HS-27A (cell line): Measurements from ENCODE around the gene ADPRM.

Experiments used
- DNase-seq: peaks from one replicate; pipeline ENCODE4 v3.0.0-alpha.2; 2012; ENCODE audit warnings: low read depth, missing footprints

Gene ADPRM

GRCh38 chr17:10741416-10742135, 44.2 kb downstream of the ADPRM start:
- DNase-seq = no peak

GRCh38 chr17:10742431-10742830, 45.0 kb downstream of the ADPRM start:
- DNase-seq = no peak

GRCh38 chr17:10743316-10744009, 46.1 kb downstream of the ADPRM start:
- no peak for DNase-seq

DNA sequence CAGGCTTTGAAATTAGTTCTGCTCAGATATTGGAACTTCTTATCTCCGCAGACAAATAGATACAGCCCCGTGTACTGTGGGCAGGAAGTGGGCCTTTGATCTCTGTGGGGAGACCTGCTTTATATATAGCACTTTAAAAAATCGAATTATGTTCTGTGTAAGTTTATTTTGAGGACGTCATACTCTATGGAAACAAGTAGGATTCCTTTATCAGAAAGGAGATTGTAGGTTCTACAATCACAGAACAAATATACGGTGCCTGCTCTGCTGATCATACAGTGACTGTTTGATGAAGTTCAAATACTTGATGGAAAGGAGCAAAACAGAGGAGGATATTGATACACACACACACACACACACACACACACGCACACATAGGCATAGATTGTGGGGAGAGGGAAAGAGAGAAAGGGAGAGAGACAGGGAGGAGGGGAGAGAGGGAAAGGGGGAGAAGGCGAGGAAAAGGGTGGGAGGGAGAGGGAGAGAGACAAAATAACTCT, 47.2 kb downstream of the ADPRM start:
- no peak for DNase-seq

GRCh38 chr17:10745231-10745630, 47.8 kb downstream of the ADPRM start:
- DNase-seq = no peak

GRCh38 chr17:10748531-10749181, 51.3 kb downstream of the ADPRM start:
- DNase-seq = no peak

- DNase-seq = no peak
Measured at GRCh38 chr17:10750210-10750609, 52.8 kb downstream of the ADPRM start.

GRCh38 chr17:10751563-10751962, 54.2 kb downstream of the ADPRM start:
- no peak for DNase-seq

DNA sequence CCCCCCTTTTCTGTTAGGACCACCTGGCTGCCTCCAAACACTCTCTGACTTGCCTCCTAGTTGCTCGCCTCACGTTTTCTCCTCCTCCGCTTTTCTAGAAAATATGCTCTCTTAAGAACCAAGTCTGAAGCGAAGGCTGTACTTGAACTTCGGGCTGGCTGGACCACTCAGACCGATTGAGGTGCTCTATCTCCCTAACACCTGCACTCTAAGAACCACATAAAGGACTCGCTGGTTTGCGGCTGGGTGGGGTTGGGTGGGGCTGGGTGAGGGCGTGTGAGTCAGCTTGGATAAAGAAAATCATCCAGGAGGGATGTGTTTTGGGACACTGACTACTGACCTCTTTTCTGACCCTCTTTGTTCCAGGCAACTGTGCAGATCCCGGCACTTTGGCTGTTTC, 55.3 kb downstream of the ADPRM start:
- DNase-seq = no peak

DNA sequence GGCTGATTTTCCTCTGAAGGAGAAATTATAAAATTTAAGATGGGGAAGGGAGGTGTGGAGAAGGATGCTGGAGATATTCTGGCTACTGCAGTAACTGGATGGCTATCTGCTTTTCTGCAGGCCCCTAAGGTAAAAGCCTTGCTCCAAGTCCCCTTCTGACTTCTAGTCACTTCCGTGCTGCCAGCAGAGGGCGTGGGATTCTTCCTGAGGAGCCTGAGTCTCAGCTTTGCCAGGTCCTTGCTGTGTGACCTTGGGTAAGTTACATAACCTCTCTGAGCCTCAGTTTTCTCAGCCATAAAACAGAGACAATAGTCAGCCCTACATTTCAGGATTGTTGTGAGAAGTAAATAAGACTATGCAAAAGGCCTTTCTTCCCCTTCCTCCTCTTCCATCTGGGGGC, 56.7 kb downstream of the ADPRM start:
- no peak for DNase-seq

GRCh38 chr17:10754861-10755591, 57.6 kb downstream of the ADPRM start:
- DNase-seq = no peak

DNA sequence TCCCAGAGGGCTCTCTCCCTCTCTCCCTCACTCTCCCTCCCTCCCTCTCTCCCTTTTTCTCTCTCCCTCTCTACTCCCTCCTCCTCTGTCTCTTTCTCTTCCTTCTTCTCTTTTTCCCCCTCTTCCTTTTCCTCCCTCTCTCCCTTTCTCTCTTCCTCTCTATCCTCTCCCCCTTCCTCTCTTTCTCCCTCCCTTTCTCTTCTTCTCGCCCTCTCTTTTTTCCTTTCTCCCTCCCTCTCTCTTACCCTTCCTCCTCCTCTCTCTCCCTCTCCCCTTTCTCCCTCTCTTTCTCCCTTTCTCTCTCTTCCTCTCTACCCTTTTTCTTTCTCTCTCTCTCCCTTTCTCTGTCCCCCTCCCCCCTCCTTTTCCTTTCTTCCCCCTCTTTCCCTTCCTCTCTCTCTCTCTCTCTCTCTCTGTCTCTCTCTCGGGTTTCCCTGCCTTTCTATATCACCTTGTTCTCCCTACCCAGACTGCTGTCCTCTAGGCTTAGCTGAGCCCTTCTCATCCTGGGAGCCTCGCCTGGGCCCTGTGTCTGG, 58.3 kb downstream of the ADPRM start:
- no peak for DNase-seq

GRCh38 chr17:10756185-10756584, 58.8 kb downstream of the ADPRM start:
- no peak for DNase-seq

DNA sequence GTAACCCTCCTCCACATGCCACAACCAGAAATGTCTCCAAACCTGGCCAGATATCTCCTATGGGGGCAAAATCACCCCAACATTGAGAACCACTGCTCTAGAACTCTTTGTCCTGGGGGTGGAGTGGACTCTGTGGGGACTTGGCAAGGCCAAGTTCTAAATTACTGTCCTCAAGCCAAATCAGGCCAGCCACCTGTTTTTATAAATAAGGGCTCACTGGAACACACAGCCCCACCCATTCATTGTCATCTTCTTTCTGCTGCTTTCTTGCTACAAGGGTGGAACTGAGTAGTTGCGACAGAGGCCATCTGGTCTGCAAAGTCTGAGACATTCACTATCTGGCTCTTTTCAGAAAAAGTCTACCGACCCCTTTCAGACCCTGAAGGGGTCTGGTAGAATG, 59.2 kb downstream of the ADPRM start:
- no peak for DNase-seq

DNA sequence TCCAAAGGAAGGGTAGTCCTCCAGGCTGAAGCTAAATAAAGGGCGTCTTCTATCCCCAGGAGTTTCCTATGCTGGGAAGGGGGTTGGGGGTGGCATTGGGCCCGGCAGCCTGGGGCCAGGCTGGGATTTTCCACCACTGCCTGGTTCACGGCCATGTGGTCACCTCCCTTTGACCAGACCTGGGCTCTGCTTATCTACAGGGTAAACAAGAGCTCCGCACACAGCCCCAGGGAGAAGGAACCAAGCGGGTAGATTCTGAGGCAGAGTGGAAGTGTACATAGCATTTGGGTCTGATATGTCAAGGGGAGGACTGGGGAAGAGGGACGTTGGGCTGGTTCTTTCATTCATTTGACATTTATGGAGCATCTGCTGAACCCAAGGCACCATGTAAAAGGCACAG, 59.7 kb downstream of the ADPRM start:
- DNase-seq = no peak

DNA sequence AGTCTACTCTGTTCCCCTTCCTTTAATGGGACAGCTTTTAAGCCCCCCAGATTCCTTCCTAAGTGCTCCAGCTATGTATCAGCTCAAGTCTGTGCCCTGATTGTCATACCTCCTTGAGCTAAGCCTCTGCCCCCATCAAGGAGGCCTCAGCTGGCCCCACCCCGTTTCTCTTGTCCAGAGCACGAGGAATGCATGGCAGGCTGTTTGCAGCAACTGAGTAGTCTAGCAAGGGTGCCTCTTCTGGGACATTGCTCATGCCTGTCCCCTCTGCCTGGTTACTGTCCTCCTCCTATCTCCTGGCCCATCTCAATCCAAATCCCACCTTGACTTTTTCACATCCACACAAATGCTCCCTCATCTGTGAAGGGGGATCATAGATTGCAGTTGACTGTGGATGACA, 60.3 kb downstream of the ADPRM start:
- DNase-seq = no peak

- no peak for DNase-seq
Measured at GRCh38 chr17:10758062-10758461, 60.7 kb downstream of the ADPRM start.
